Colon (tissue), 2 donors: ENCODE data around the gene IL19.

Experiments used
- FAIRE-seq: peaks from 2 replicates; lab custom pipeline; 2012; peaks lifted over from hg19 to GRCh38; lab: Jason Lieb, UNC
- donor health status: control.
- donor health status: control.

IL19 gene, protein sequence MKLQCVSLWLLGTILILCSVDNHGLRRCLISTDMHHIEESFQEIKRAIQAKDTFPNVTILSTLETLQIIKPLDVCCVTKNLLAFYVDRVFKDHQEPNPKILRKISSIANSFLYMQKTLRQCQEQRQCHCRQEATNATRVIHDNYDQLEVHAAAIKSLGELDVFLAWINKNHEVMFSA

DNA sequence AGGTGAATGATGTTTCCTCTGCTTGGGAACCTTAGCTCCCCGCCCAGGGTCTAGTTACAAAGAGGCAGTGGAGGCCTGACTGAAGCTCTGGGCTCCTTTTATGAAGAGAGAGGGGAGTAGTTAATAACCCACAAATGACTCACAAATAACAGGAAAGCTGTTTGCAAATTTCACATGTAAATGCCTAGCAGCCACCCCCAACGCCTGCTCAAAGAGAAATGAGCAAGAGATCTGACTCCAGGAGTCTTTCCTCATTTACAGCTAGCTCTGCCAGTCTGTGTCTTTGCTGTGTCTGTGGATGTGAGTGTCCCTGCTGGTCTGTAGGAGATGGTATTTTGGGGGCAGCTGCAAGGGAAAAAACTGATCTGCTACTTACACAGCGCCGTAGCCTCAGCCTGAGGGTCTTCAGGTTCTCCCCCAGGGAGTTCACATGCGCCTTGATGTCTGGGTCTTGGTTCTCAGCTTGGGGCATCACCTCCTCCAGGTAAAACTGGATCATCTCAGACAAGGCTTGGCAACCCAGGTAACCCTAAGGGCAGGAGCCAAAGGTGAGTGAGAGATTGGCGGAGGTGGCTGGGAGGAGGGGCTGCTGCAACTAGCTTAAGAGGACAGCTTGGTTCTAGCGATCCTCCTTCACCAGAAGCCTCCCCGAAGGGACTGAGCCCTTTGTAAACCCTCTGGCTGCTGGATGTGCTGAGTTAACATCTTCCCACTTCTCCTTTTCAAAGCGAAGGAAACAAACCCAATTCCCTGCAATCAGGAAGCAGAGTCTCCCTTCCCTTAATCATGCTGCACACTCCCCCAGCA is at the start of gene IL19:
Gene IL19 (plus strand): TSS at position 243 of the 807 bp plus-strand sequence. CDS start 65,890 bp downstream, outside the sequence.
- no peak for FAIRE-seq

DNA sequence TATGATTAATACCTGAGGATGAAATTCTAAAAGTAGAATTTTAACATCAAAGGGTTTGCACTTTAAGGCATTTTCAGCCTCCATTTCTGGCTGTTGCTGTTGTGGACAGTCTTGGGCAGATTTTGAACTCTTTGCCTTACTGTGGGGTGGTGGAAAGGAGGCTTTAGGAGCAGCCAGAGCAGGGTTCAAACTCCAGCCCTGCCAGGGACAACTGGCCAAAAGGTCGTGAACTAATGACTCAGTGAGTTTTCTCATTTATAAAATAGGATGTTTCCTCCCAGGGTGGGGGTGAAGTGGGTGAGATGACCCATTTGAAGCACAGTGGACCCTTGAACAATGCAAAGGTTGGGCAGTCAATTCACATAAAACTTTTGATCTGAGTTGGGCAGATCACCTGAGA is 49.1 kb upstream of the IL19 start:
- FAIRE-seq = no peak

DNA sequence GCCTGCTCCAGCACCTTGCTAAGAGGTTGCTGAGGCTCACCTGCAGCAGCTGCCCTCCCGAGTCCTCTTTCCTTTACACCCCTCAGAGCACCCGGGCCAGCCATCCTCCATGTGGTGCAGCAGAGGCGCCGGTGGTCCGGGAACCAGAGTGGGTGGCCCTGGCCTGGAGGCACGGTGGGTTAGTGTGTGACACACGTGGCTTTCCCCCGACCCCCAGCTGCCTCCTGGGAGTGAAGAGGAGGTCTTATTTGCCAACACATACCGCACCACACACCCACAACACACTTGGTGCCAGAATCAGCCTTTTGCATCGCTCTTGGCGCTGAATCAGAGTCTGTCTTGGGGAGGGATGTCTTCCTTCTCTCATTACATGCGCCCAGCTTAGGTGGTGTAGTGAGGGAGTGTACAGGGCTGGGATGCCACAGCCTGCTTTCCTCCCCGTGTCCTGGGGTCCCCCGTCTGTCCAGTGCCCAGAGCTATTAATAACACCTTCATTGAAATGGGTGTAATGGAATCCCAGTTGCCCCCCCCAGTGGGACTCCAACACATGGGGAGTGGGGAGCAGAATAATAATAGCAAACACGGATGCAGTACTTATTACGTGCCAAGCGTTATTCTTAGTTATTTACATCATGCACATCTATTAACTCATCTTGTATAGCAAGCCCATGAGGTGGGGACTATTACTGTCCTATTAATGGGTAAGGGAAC is 47.7 kb upstream of the IL19 start:
- FAIRE-seq = no peak

DNA sequence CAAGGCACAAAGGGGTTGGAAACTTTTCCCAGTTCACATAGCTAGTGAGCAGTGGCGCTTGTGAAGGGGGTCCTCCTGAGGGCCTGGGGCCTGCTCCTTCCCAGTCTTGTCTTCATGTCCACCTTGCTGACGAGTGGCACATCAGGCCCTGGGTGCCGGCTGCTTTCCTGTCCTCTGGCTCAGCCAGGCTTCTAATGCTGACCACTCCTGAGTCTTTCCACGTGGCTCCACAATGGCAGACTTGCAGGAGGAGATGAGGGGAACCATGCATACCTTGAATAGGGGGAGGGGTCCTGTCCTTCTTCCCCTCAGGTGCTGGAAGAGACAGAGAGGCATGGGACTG is 47.1 kb upstream of the IL19 start:
- no peak for FAIRE-seq

DNA sequence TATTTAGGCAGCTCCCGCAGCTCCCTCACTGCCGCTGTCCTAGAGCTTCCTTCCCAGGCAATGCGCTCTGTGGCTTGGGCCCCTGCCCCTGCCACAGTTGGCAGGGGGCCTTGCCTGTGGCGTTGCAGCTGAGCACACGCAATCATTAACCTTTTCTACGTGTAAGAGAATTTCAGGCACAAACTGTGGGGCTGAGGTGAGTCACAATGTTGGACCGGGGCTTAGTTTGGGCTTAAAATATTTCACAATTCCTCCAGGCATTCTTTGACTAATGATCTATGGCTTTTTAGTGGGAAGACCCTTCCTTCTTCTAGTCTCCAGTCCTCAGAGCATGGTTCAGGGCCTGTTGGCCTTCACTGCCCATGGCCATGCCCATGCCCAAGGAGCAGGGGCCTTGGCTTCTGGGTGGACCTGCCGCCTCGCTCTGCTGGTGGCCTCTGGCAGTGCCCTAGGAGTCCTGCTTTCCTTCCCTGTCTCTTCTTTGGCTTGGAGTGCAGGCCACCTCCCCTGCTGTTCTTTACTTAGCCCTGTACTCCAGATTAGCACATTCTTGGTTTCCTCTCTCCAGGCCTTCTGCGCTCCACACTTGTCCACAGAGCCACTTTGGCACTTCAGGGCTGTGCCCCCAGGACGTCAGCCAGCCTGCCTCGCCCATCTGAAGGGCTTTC is 46.6 kb upstream of the IL19 start:
- no peak for FAIRE-seq

DNA sequence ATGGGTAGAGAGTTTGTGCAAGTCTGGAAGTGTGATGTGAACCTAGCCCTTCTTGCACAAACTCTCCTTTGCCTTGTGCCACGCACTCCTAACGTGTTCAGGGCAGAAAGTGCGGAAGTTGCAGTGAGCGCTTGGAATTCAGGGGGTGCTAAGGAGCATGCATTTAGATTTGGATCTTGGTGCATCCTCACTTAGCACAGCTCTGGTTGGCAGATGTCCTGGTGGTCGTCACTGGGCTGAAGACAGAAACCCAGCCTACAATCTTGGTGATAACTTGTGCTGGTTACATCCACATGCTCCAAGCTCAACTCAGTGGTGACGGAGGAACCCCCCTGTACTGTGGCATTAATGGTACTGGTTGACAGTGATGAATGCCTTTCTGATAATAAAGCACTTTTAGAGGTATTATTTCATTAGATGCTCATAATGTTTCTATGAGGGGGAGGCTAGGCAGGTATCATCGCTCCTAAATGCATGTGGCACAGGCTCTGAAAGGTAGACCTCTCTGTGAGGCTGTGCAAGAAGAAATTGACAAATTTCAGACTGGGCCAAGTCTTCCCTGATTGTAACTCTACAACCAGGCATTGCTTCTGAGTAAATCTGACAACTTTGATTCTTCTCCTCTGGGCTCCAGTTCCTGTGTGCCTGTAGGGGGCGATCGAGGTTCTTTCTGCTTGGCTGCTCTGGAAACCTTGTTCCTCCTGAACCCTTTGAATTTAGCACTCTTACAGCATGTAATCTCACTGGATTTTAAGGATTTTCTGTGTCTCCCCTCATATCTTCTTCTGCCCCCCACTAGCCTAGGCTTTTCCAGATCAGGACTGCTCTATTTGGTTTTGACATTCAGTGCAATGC is 45.2 kb upstream of the IL19 start:
- no peak for FAIRE-seq

DNA sequence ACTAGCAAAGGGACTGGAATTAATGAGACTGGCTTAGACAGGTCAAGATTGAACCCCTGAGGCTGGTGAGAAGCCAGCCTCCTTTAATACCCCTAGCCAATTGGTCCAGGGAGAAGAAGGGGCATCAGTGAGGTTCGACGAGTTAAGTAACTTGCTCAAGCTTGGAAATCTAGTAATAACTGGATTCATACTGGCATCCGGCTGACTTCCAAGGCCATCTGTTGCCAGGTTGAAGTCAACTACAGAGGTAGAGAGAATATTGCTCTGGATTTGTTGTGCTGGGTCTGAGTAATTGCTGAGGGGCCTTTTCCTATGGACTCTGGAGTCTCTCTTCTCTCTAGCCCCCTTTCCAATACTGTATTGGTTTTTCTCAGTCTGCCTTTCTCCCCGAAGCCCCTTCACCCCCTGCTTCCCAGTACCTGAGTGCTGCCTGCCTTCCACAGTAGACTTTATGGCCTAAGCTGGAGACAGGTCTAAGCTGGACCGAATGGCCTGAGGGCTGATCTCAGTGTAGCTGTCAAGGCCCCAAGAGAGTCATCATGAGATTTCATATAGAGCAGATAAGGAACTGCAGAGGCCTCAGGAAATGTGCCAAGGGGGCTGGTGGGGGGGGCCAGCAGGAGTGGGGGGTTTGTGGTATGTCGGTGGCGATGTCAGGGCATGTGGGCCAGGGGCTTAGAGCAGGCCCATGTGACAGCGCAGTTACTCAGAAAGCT is 42.4 kb upstream of the IL19 start:
- no peak for FAIRE-seq

DNA sequence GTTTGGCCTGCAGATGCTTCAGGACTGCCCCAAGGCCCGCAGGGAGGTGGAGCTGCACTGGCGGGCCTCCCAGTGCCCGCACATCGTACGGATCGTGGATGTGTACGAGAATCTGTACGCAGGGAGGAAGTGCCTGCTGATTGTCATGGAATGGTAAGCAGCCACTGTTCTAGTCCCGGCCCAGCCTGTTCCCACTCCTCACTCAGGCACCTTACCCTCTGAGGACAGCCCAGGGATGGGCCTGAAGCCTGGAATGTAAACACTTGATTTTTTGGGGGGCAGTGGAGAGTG is 41.9 kb upstream of the IL19 start:
- no peak for FAIRE-seq

DNA sequence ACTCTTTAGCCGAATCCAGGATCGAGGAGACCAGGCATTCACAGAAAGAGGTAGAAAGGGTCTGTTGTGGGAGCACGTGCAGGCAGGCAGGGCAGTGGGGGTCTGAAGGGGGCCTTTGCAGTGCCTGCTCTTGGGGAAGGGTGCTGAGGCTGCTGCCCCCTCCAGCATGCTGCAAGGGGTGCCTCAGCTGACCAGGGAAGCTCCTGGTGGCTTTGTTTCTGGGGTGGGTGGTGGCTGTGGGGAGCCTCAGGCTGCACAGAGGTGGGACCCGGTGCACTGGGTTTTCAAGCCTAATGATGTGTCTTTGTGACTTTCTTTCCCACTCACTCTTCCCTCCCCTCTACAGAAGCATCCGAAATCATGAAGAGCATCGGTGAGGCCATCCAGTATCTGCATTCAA is 41.5 kb upstream of the IL19 start:
- FAIRE-seq = no peak

DNA sequence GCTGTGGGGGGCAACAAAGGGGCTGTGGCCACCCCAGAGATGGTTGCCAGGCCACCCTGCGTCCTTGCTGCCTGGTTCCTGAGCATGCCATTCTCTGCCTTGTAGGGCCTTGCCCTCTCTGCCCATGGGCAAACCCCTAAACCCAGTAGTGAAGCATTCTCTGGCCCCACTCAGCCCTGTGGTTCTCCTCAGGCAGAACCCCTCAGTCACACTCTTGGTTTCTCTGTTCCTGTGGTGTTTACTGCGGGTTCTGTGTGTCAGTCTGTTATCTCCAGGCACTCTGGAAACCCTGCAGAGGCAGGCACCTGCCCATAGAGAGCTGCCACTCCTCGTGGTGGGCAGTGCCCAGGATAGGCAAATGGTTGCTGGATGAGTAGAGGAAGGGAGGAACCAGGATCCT is 41.1 kb upstream of the IL19 start:
- no peak for FAIRE-seq

DNA sequence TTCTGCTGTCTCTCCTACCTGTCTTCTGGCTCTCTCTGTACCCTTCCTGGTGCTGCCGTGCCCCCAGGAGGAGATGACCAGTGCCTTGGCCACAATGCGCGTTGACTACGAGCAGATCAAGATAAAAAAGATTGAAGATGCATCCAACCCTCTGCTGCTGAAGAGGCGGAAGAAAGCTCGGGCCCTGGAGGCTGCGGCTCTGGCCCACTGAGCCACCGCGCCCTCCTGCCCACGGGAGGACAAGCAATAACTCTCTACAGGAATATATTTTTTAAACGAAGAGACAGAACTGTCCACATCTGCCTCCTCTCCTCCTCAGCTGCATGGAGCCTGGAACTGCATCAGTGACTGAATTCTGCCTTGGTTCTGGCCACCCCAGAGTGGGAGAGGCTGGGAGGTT is 38.1 kb upstream of the IL19 start:
- no peak for FAIRE-seq

DNA sequence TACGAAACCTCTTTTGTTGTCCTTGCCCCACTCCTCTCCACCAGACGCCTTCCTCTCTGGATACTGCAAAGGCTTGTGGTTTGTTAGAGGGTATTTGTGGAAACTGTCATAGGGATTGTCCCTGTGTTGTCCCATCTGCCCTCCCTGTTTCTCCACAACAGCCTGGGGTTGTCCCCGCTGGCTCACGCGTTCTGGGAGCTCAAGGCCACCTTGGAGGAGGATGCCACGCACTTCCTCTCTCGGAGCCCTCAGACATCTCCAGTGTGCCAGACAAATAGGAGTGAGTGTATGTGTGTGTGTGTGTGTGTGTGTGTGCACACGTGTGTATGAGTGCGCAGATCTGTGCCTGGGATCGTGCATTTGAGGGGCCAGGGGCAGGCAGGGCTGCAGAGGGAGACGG is 37.6 kb upstream of the IL19 start:
- no peak for FAIRE-seq

DNA sequence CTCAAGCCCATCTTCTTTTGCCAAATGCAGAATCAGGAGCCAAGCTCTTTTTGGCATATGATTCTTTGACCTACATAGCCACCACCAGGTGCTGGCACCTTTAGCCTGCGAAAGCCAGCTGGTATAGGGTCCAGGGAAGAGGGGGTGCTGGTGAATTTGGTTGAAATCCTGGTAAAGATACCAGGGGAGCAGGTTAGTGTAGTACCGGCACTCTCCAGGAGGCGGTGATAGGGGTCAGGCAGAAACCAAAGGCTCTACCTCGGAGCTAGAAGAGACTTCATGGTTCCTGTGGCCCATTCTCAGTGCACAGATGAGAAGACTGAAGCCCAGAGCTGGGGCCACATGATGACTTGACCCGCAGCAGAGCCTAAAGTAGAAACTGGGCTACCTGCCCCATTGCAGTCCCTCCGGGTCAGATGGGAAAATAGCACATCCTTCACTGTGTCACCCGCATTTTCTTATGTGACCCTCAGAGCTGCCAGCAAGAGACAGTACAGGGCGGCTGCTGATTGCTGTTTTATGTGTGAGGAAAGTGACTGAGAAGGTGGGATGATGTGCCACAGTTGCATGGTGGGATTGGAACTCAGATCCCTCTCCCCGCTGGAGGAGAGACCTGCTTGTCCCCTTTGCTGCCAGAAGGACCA is 36.0 kb upstream of the IL19 start:
- FAIRE-seq = no peak

DNA sequence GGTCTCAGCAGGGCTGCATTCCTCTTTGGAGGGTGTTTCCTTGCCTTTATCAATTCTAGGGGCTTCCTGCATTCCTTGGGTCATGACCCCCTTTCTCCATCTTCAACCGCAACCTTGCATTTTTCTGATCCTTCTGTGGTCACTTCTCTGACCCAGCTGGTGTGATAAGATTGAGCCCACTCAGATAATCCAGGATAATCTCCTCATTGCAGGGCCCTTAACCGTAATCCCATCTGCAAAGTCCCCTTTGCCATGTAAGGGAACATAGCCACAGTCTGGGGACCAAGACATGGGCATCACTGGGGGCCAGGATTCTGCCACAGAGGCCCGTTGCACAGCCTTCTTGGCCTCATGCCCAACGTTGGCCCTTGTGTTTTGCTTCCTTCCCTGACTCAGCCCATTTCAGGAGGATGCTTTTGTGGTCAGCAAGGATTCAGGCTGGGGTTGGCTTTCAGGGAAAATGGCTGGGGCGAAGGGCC is 35.0 kb upstream of the IL19 start:
- FAIRE-seq = no peak

DNA sequence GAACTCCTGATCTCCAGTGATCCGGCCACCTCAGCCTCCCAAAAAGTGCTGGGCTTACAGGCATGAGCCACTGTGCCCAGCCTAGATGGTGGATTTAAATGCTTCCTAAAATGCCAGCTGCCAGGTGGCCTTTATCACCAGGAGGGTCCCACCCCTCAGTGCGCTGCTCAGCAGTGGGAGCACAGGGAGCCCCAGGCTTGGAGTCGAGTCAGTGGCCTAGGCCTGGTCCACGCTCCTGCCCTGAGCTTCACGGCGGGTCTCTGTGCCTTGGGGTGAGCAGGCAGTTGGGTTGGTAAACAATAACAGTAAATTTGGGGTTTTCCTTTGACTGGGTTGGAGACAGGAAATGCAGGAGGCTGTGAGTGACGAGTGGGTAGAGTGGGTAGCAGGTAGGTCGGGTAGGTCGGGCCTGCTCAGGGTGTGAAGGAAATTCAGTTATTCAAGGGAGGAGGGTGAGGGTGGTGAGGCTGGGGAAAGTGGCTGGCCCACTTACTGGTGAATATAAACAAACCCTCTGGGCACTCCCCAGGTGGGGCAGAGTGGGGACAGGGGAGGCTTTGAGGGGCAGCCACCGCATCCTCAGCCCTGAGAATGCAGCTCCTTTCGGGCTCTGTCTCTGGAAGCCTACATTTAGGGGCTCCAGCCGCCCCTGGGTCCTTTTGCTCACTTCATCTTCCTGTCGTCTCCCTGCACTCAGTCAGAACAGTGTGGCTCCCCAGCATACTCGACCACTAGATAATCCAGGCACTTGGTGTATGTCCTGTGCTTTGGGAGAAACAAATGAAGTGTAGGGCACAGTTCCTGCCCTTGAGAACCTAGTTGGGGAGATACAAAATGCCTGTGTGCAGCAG is 33.5 kb upstream of the IL19 start:
- no peak for FAIRE-seq

DNA sequence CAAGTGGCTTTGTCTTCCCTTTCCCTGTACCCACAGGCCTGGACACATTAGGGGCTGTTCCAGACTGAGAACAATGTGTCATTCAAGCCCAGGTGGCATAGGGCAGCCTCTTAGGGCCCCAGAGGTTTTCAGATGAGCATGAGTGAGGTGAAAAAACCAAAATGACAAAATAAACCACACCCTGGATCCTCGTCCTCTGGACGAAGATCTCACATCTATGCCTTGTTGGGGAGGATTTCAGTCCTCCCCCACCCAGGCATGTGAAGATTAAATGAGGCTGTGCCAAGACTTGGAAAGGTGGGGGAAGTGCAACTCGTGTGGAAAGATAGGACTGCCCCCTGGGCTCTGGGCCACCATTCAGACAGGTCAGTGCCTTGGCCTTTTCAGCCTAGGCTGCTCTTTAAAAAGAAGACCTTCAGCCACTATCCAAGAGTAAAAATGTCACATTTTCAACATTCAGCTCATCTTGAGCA is 32.8 kb upstream of the IL19 start:
- FAIRE-seq = no peak

DNA sequence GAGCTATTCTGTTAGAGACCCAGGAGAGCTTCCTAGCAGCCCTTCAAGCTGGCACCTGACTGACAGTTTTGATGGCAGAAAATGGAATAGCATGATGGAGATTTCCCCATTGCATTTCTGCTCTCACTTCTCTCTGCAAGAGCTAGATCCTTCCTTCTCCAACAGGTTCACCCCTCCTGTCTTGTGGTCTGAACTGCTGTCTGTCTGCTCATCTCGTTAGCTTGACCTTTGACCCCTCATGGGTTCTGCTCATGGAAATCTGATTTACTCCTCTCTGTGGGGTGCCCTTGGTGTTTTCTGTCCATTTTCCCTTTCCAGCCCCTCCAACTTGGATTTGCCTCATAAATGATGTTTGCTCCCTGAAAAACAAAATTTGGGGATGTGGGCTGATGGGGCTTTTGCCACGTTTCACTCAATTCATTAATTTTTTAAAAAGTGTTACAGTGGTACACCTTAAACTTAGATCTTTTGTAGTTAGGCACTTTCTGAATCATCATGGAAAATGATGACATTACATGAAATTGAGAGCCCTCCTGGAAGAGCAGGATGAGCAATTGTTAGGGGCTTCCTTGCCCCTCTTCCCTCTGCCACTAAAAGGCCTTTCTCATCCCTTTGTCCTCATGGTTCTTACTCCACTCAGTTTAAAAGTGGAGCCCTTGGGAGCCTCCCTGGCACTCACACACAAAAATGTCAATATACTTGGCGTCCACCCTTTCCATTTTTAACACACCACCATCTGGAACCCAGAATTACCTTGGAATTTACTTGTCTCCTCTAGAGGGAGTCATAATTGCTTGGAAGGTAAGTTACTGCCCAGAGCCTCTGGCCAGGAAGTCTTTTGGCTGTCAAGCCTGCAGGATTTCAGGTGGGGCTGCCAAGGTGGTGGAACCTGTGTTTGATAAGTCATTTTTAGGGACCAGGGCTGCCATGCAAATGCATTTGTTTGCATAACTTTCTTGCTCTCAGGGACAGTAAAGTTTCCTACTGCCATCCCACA is 31.9 kb upstream of the IL19 start:
- FAIRE-seq = no peak

DNA sequence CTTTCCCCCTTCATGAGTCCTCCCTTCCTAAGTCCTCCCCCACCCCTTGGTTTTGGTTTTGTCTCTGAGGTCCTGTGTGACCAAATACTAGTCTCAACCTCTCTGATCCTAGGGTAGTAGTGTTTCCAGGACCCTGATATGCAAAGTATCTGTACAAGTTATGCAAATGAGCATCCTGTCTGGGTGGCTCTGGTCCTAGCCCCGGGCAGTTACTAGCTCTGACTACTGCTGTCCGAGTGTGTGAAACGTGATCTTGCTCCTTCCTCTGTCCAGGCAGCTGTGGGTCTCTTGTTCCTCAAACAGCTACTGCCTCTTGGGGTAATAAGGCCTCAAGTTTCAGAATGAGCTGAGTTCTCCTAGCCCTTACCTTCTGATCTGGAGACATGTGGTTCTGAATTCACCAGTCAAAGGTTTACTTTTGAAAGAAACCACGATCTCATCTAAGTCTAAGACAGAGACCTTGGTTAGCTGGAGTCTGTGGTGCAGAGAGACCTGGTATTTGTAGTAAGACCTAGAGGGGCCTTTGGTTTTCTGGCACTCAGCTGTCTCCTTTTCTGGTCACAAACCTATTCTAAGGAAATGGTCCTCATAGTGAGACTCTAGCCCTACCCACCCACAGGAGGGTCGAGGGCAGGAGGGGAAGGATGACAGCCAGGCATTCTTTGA is 31.0 kb upstream of the IL19 start:
- FAIRE-seq = no peak
